ENCODE data around the gene TMEM81. TPM values are rescaled to one million over a fixed set of nuclear protein-coding genes. Genes with fewer than 3 reads are reported as not detected.

The TMEM81 gene
- polyA plus RNA-seq, 1 donor (not counting 4 experiments of a cell fraction or from before 2014, with no cell fraction given), result 1.4 TPM

DNA sequence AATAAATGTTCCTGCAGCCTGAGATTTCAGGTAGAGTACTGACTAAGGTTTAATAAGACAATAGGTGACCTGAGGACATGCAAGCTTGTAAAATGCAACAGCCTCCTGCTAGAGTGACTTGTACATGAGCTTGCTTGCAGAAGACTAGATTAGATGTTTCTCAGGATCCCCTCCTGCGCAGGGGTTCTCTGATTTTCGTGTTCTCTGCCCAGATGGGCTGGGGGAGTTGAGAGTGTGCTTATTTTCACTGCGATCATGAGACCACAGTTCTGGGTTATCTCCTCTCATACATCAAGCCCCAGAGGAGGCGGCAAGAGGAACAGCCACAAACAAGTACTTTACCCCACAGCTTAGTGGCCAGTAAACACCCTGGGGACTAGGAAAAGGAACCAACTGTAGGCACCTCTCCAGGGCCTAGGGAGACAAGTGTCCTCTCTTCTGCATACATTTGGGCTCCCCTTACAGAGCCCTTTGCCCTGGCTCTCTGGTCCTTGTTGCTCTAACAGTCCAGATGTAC is 8.0 kb downstream of the TMEM81 start:
- FAIRE-seq, result no peak
- Histone ChIP-seq H4K20me1 (ENCODE audit: control insufficient read depth, extremely low read depth, insufficient read depth, low read length) (no peaks in the 10 kb centered on the region), H3K9me3 (ENCODE audit: control insufficient read depth, low read depth, low read length) (no peaks in the 10 kb centered on the region), H3K27me3 (ENCODE audit: control insufficient read depth, extremely low read depth, insufficient read depth, low read length) (no peaks in the 10 kb centered on the region), H2AFZ (ENCODE audit: control insufficient read depth, low read length) (no peak overlapping the region), H3K36me3 (ENCODE audit: control insufficient read depth in 2 of 2, extremely low read depth in 1 of 2, insufficient read depth in 2 of 2, low read length in 2 of 2) (peaks cover 0 to 1% of the 10 kb centered on the region in 2 experiments), H3K9me1 (ENCODE audit: control insufficient read depth, extremely low read depth, insufficient read depth, low read length) (no peaks in the 10 kb centered on the region), H3K79me2 (ENCODE audit: control insufficient read depth, insufficient read depth, low read length) (no peaks in the 10 kb centered on the region), H3K4me3 (ENCODE audit: control insufficient read depth in 2 of 3, extremely low read depth in 1 of 3, insufficient read depth in 2 of 3, low read depth in 1 of 3, low read length in 3 of 3) (no peak overlapping the region), H3K9ac (ENCODE audit: control insufficient read depth, extremely low read depth, insufficient read depth, low read length) (no peak overlapping the region), H3K4me1 (ENCODE audit: control insufficient read depth, extremely low read depth, insufficient read depth, low read length) (peaks cover 20% of the 10 kb centered on the region), H3K27ac (ENCODE audit: control insufficient read depth, insufficient read depth, low read length) (no peak overlapping the region), H3K4me2 (ENCODE audit: control insufficient read depth, extremely low read depth, insufficient read depth, low read depth, low read length) (no peak overlapping the region)
- no peak for DNase-seq (ENCODE audit: low read depth, low spot score)
- TF ChIP-seq, protein P1, sequence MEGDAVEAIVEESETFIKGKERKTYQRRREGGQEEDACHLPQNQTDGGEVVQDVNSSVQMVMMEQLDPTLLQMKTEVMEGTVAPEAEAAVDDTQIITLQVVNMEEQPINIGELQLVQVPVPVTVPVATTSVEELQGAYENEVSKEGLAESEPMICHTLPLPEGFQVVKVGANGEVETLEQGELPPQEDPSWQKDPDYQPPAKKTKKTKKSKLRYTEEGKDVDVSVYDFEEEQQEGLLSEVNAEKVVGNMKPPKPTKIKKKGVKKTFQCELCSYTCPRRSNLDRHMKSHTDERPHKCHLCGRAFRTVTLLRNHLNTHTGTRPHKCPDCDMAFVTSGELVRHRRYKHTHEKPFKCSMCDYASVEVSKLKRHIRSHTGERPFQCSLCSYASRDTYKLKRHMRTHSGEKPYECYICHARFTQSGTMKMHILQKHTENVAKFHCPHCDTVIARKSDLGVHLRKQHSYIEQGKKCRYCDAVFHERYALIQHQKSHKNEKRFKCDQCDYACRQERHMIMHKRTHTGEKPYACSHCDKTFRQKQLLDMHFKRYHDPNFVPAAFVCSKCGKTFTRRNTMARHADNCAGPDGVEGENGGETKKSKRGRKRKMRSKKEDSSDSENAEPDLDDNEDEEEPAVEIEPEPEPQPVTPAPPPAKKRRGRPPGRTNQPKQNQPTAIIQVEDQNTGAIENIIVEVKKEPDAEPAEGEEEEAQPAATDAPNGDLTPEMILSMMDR (optimal IDR thresholded peaks at IDR 0.05 in 1 of 3, IDR thresholded peaks at IDR 0.05 in 1 of 3, conservative IDR thresholded peaks at IDR 0.05 in 1 of 3; ENCODE audit: extremely low read depth in 1 of 3, insufficient read depth in 2 of 3, low read length in 3 of 3), result no peak
- no peak for TF ChIP-seq EZH2 (IDR thresholded peaks at IDR 0.05; ENCODE audit: low read length)
- dilution Hi-C loops (cut with MboI; ENCODE audit: extremely low pct_ligation_motif_present, low sequenced_read_pairs), result no loop called here

DNA sequence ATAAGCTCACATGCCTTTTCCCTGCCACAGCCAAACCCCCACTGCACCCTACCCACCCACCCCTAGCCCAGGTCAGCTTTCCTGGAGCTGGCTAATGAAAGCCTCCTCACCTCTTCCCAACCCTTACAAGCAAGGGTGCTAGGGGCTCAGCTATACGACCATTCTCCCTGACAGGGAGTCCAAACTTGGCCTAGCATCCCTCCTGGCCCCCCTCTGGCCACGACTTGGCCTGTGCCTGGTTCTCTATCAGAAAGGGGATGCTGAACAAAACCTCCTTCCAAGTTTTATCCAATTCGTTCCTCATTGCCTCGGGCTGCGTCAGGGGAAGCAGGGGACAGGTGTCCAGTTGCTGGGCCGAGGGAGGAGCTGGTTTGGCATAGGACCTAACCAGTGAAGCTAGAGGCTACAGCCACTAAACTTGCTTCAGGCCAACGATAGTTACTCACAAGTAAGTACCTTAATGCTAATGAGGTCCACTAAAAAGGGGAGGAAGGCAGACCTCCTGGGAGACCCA is 8.6 kb downstream of the TMEM81 start:
- dilution Hi-C loops (cut with MboI; ENCODE audit: extremely low pct_ligation_motif_present, low sequenced_read_pairs), result no loop called here
- H3K79me2 ChIP-seq (ENCODE audit: control insufficient read depth, insufficient read depth, low read length), result no peaks in the 10 kb centered on the region
- no peak for FAIRE-seq

More for the DNA sequence above, 8.6 kb downstream of the TMEM81 start:
- DNase-seq (ENCODE audit: low read depth, low spot score), result no peak
- Histone ChIP-seq H3K9me3 (ENCODE audit: control insufficient read depth, low read depth, low read length) (no peaks in the 10 kb centered on the region), H2AFZ (ENCODE audit: control insufficient read depth, low read length) (no peak overlapping the region), H3K4me1 (ENCODE audit: control insufficient read depth, extremely low read depth, insufficient read depth, low read length) (peaks cover 20% of the 10 kb centered on the region), H3K27ac (ENCODE audit: control insufficient read depth, insufficient read depth, low read length) (no peak overlapping the region), H4K20me1 (ENCODE audit: control insufficient read depth, extremely low read depth, insufficient read depth, low read length) (no peaks in the 10 kb centered on the region), H3K4me3 (ENCODE audit: control insufficient read depth in 2 of 3, extremely low read depth in 1 of 3, insufficient read depth in 2 of 3, low read depth in 1 of 3, low read length in 3 of 3) (no peak overlapping the region), H3K4me2 (ENCODE audit: control insufficient read depth, extremely low read depth, insufficient read depth, low read depth, low read length) (no peak overlapping the region), H3K9me1 (ENCODE audit: control insufficient read depth, extremely low read depth, insufficient read depth, low read length) (no peaks in the 10 kb centered on the region), H3K9ac (ENCODE audit: control insufficient read depth, extremely low read depth, insufficient read depth, low read length) (no peak overlapping the region), H3K27me3 (ENCODE audit: control insufficient read depth, extremely low read depth, insufficient read depth, low read length) (no peaks in the 10 kb centered on the region), H3K36me3 (ENCODE audit: control insufficient read depth in 2 of 2, extremely low read depth in 1 of 2, insufficient read depth in 2 of 2, low read length in 2 of 2) (peaks cover 0 to 1% of the 10 kb centered on the region in 2 experiments)
- TF ChIP-seq, protein P1 (optimal IDR thresholded peaks at IDR 0.05 in 1 of 3, IDR thresholded peaks at IDR 0.05 in 1 of 3, conservative IDR thresholded peaks at IDR 0.05 in 1 of 3; ENCODE audit: extremely low read depth in 1 of 3, insufficient read depth in 2 of 3, low read length in 3 of 3), result no peak
- TF ChIP-seq EZH2 (IDR thresholded peaks at IDR 0.05; ENCODE audit: low read length), result no peak

Measured in keratinocyte (primary cell).